Prostate gland (tissue), 2 donors: ENCODE results near the gene BOLL. TPM values are rescaled to one million over a fixed set of nuclear protein-coding genes. Genes with fewer than 3 reads are reported as not detected.

Experiments
- DNase-seq: peaks from one replicate; pipeline ENCODE4 v3.0.0-alpha.2; 2019; ENCODE audit warnings: low spot score
- H3K27ac ChIP-seq, 2 donors: fragments of 200-600 bp; sonication (generic); 2 replicates each; pipeline ENCODE4 v1.5.1; 2017 to 2019
- H3K27me3 ChIP-seq: fragments of 200-600 bp; sonication (generic); replicated peaks from 2 replicates; pipeline ENCODE4 v1.5.1; 2019; ENCODE audit not compliant: insufficient read depth
- H3K36me3 ChIP-seq, 2 donors: fragments of 200-600 bp; sonication (generic); 1 replicate in 1 of 2; 2 replicates in 1 of 2; pipeline versions ENCODE4 v1.5.1 to v1.8.1; 2017 to 2019
- H3K4me1 ChIP-seq: fragments of 200-600 bp; sonication (generic); replicated peaks from 2 replicates; pipeline ENCODE4 v1.5.1; 2019
- H3K4me3 ChIP-seq, 2 donors: fragments of 200-600 bp; sonication (generic); 2 replicates each; pipeline ENCODE4 v1.5.1; 2017 to 2019
- H3K9me3 ChIP-seq: fragments of 200-600 bp; sonication (generic); 2 replicates; pipeline ENCODE4 v1.5.1; 2017
- CTCF ChIP-seq, 4 experiments: fragments of 200-600 bp in 2 of 4; fragments of 450-650 bp in 2 of 4; sonication (generic) in 2 of 4; IDR thresholded peaks; 1 replicate in 3 of 4; 2 replicates in 1 of 4; pipeline ENCODE4 v1.5.1; 2016 to 2019; ENCODE audit warnings: antibody characterized with exemption in 4 of 4, mild to moderate bottlenecking in 2 of 4, moderate library complexity in 2 of 4
- POLR2A ChIP-seq: fragments of 450-650 bp; IDR thresholded peaks from one replicate; pipeline ENCODE4 v1.6.1; 2016; ENCODE audit warnings: antibody characterized with exemption, mild to moderate bottlenecking
- POLR2AphosphoS5 ChIP-seq: sonication (generic); formaldehyde crosslinking; IDR thresholded peaks from one replicate; pipeline ENCODE4 v1.6.1; 2017; ENCODE audit warnings: antibody characterized with exemption
- WGBS: methylation state at CpG from one replicate; pipeline ENCODE4 v1.1.5; 2018; 5-methylcytosine and 5-hydroxymethylcytosine counted together
- intact Hi-C: fragments of 100-400 bp; cut with DNase I; formaldehyde crosslinking; loops from one replicate; pipeline ENCODE4 v1.14.2; 2022
- total RNA-seq, 2 donors: library from RNA; depleted of rRNA; stranded (reverse); fragments of >200 nt; gene quantifications; one replicate each; pipeline ENCODE4 v1.1.0, GENCODE V29; 2016

BOLL gene
- total RNA-seq, 2 donors from 2014 or later: 13.9 TPM; not detected in 1

GRCh38 chr2:197821550-197822289, 36.6 kb upstream of the BOLL start:
- no peak overlapping the region for H3K27ac ChIP-seq
- no peaks in the 10 kb centered on the region for H3K4me1 ChIP-seq
- intact Hi-C loops: no loop called here
- TF ChIP-seq POLR2AphosphoS5 (no peak), POLR2A (no peak), CTCF (IDR thresholded peaks at IDR 0.05) (no peak)
- H3K36me3 ChIP-seq: no peaks in the 10 kb centered on the region
- WGBS: 91% methylated on average over 2 of the region's 2 CpGs
- no peak for DNase-seq
- no peak overlapping the region for H3K4me3 ChIP-seq
- no peaks in the 10 kb centered on the region for H3K9me3 ChIP-seq
- H3K27me3 ChIP-seq: no peaks in the 10 kb centered on the region

GRCh38 chr2:197814526-197814925, 29.4 kb upstream of the BOLL start:
- Histone ChIP-seq H3K4me3 (no peak overlapping the region), H3K36me3 (no peaks in the 10 kb centered on the region), H3K9me3 (no peaks in the 10 kb centered on the region), H3K27me3 (no peaks in the 10 kb centered on the region), H3K4me1 (no peaks in the 10 kb centered on the region), H3K27ac (no peak overlapping the region)
- intact Hi-C loops: no loop called here
- no peak for DNase-seq
- TF ChIP-seq POLR2AphosphoS5 (no peak), CTCF (IDR thresholded peaks at IDR 0.05) (no peak), POLR2A (no peak)
- 90% methylated on average over 2 of the region's 2 CpGs for WGBS

- Histone ChIP-seq H3K36me3 (no peaks in the 10 kb centered on the region), H3K27ac (no peak overlapping the region), H3K4me1 (no peaks in the 10 kb centered on the region), H3K9me3 (no peaks in the 10 kb centered on the region), H3K27me3 (no peaks in the 10 kb centered on the region), H3K4me3 (no peak overlapping the region)
- DNase-seq: no peak
- TF ChIP-seq CTCF (IDR thresholded peaks at IDR 0.05) (peak in 1 of 4 experiments; percentile 15), POLR2A (no peak)
- WGBS: 68% methylated on average over 3 of the region's 3 CpGs
- intact Hi-C loops: no loop called here
These were observed 28.1 kb upstream of the BOLL start for GRCh38 chr2:197813093-197813787.

GRCh38 chr2:197810491-197810890, 25.4 kb upstream of the BOLL start:
- H3K4me3 ChIP-seq: no peak overlapping the region

More at GRCh38 chr2:197810491-197810890, 25.4 kb upstream of the BOLL start:
- TF ChIP-seq CTCF (IDR thresholded peaks at IDR 0.05): no peak
- no peak for TF ChIP-seq POLR2AphosphoS5
- TF ChIP-seq POLR2A: no peak
- Histone ChIP-seq H3K4me1 (no peaks in the 10 kb centered on the region), H3K27ac (no peak overlapping the region), H3K36me3 (no peaks in the 10 kb centered on the region), H3K27me3 (no peaks in the 10 kb centered on the region), H3K9me3 (no peaks in the 10 kb centered on the region)
- no peak for DNase-seq
- intact Hi-C loops: no loop called here
- WGBS: 71% methylated on average over 3 of the region's 3 CpGs
